B cell (primary cell): ENCODE results near the gene ITGAE. TPM values are rescaled to one million over a fixed set of nuclear protein-coding genes. Genes with fewer than 3 reads are reported as not detected.

ENCODE experiments used
- ATAC-seq: fragments of 200-7000 bp; cut with Tn5 transposase; one replicate; pipeline ENCODE4 v1.10.0; 2021; ENCODE audit warnings: low read depth, mild to moderate bottlenecking, moderate number of reproducible peaks, moderate library complexity
- CTCF ChIA-PET: fragments of 350-600 bp; sonication (Branson Sonifier 250); formaldehyde crosslinking; loops from one replicate; lab custom pipeline; 2021; ENCODE audit warnings: antibody characterized with exemption, inconsistent platforms; lab: Charles Lee
- POLR2A ChIA-PET: fragments of 350-600 bp; sonication (Branson Sonifier 250); formaldehyde crosslinking; loops from one replicate; lab custom pipeline; 2021; ENCODE audit warnings: antibody characterized with exemption; lab: Charles Lee
- DNase-seq: peaks from one replicate; pipeline ENCODE4 v3.0.0; 2013
- H2AFZ ChIP-seq: 2 replicates; pipeline ENCODE4 v1.6.1; 2012; ENCODE audit warnings: mild to moderate bottlenecking, low read depth, low read length; ENCODE audit not compliant: insufficient read depth, poor library complexity, severe bottlenecking
- H3K27ac ChIP-seq, 2 donors: 1 replicate in 1 of 2; 2 replicates in 1 of 2; pipeline ENCODE4 v1.5.1; 2012 to 2013; ENCODE audit warnings: low read length in 2 of 2, mild to moderate bottlenecking in 2 of 2, moderate library complexity in 1 of 2
- H3K27me3 ChIP-seq, 4 experiments: fragments of 200-600 bp in 1 of 4; sonication (generic) in 1 of 4; replicated peaks in 1 of 4; 1 replicate in 2 of 4; 2 replicates in 2 of 4; pipeline versions ENCODE4 v1.6.1 to v1.7.0; 2013 to 2016; ENCODE audit warnings: low read length in 3 of 4, mild to moderate bottlenecking in 2 of 4, mixed read lengths in 1 of 4, moderate library complexity in 1 of 4; ENCODE audit not compliant: insufficient read depth in 4 of 4, control insufficient read depth in 3 of 4; ENCODE audit errors: control extremely low read depth in 1 of 4
- H3K36me3 ChIP-seq, 2 experiments: replicated peaks in 1 of 2; 1 replicate in 1 of 2; 2 replicates in 1 of 2; pipeline versions ENCODE4 v1.6.1 to v1.7.1; 2013; ENCODE audit warnings: low read length in 1 of 2; ENCODE audit not compliant: insufficient read depth in 2 of 2, control insufficient read depth in 1 of 2; ENCODE audit errors: control extremely low read depth in 1 of 2, extremely low read depth in 1 of 2
- H3K4me1 ChIP-seq, 2 donors: fragments of 200-600 bp in 1 of 2; sonication (generic) in 1 of 2; 1 replicate in 1 of 2; 2 replicates in 1 of 2; pipeline versions ENCODE4 v1.5.1 to v1.6.1; 2013 to 2017; ENCODE audit warnings: low read length in 2 of 2; ENCODE audit not compliant: control insufficient read depth in 2 of 2, insufficient read depth in 2 of 2
- H3K4me2 ChIP-seq: replicated peaks from 2 replicates; pipeline ENCODE3; 2012; ENCODE audit warnings: mild to moderate bottlenecking, low read depth, low read length; ENCODE audit not compliant: poor library complexity, severe bottlenecking
- H3K4me3 ChIP-seq, 5 experiments: fragments of 200-600 bp in 1 of 5; sonication (generic) in 1 of 5; 1 replicate in 3 of 5; 2 replicates in 2 of 5; pipeline versions ENCODE4 v1.5.1 to v1.7.0; 2011 to 2016; ENCODE audit warnings: low read length in 4 of 5, mild to moderate bottlenecking in 4 of 5, low read depth in 2 of 5, control low read depth in 1 of 5, moderate library complexity in 1 of 5; ENCODE audit not compliant: insufficient read depth in 1 of 5; ENCODE audit errors: control extremely low read depth in 1 of 5, extremely low read depth in 1 of 5
- H3K79me2 ChIP-seq: fragments of 200-600 bp; sonication (generic); one replicate; pipeline ENCODE4 v1.6.0; 2016; ENCODE audit warnings: low read length; ENCODE audit not compliant: control insufficient read depth, insufficient read depth
- H3K9ac ChIP-seq: fragments of 200-600 bp; sonication (generic); 2 replicates; pipeline ENCODE4 v1.6.1; 2017; ENCODE audit warnings: mild to moderate bottlenecking, low read length, moderate library complexity
- H3K9me3 ChIP-seq, 3 donors: one replicate each; pipeline versions ENCODE4 v1.6.1 to v1.7.1; 2013; ENCODE audit warnings: low read length in 2 of 3; ENCODE audit not compliant: control insufficient read depth in 2 of 3, insufficient read depth in 1 of 3; ENCODE audit errors: control extremely low read depth in 1 of 3
- H4K20me1 ChIP-seq: 2 replicates; pipeline ENCODE4 v1.6.0; 2012; ENCODE audit warnings: mild to moderate bottlenecking, low read length; ENCODE audit not compliant: insufficient read depth, control insufficient read depth, poor library complexity, severe bottlenecking
- H3K27ac Mint-ChIP-seq: one replicate; pipeline ENCODE4 v1.8.0; 2021; ENCODE audit warnings: mixed read lengths
- H3K27me3 Mint-ChIP-seq: one replicate; pipeline ENCODE4 v1.8.0; 2021; ENCODE audit warnings: mixed read lengths
- H3K4me1 Mint-ChIP-seq: one replicate; pipeline ENCODE4 v1.8.0; 2021; ENCODE audit warnings: mixed read lengths
- H3K4me3 Mint-ChIP-seq: one replicate; pipeline ENCODE4 v1.8.0; 2021; ENCODE audit warnings: mixed read lengths
- H3K9me3 Mint-ChIP-seq: one replicate; pipeline ENCODE4 v1.8.0; 2022; ENCODE audit warnings: mixed read lengths; ENCODE audit not compliant: insufficient read depth
- EZH2 ChIP-seq: IDR thresholded peaks from 2 replicates; pipeline ENCODE4 v1.6.1; 2012; ENCODE audit warnings: borderline replicate concordance, low read depth, mild to moderate bottlenecking, moderate library complexity, low read length; ENCODE audit not compliant: insufficient read depth, poor library complexity, severe bottlenecking
- WGBS: methylation state at CpG from one replicate; pipeline ENCODE4 v1.1.5; 2013; ENCODE audit warnings: missing lambda C conversion rate; ENCODE audit not compliant: insufficient coverage; 5-methylcytosine and 5-hydroxymethylcytosine counted together
- intact Hi-C: fragments of 100-400 bp; cut with micrococcal nuclease; formaldehyde crosslinking; loops from one replicate; pipeline ENCODE4 v1.10.0; 2022
- polyA plus RNA-seq: library from polyadenylated mRNA; depleted of rRNA; stranded (reverse); fragments of >200 nt; gene quantifications from 2 replicates; pipeline ENCODE4 v1.2.3, GENCODE V29; 2012
- total RNA-seq, 2 donors: library from RNA; stranded (reverse); fragments of 120-200 nt in 1 of 2; gene quantifications; 1 replicate in 1 of 2; 2 replicates in 1 of 2; pipeline versions ENCODE4 v1.2.3 to v1.2.4, GENCODE V29; 2013 to 2022
- TF ChIP-seq, protein P1 (sequence below): fragments of 200-600 bp; IDR thresholded peaks from one replicate; pipeline ENCODE4 v1.8.0; 2022; ENCODE audit warnings: antibody characterized with exemption, mild to moderate bottlenecking

Gene ITGAE
- total and polyA plus RNA-seq, 2 donors (not counting 1 experiment from before 2014, with no cell fraction given): 48.2 to 95.6 TPM

DNA sequence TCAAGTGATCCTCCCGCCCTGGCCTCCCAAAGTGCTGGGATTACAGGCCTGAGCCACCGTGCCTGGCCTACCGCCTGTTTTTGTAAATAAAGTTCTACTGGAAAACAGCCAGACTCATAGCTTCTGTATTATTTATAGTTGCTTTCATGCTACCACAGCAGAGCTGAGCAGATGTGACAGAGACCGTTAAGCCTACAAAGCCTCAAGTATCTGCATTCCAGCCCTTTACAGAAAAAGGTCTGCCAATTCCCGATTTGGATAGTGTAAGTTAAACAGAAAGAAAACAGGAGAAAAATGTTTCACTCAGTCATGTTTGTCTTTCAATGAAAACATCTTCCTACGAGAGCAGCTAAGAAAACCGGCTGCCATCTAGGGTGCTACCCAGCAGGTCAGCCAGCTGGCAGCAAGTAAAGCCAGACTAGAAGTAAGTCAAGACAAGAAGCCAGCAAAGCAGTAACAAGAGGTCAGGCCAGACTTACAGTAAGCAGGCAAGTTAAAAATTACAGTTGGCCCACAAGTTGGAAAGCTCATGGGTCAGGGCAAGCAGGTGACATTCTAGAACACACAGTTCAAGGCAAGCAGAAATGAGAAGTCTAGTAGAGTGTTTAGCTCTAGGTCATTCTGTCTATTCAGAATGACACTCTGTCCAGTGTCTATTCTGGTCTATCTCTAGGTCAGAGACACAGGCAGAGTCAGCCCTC is 27.3 kb upstream of the ITGAE start:
- intact Hi-C loops: no loop called here
- no peak overlapping the region for H3K27ac ChIP-seq
- H3K4me1 Mint-ChIP-seq: peaks cover 1% of the 10 kb centered on the region
- no peaks in the 10 kb centered on the region for H3K27me3 ChIP-seq
- H3K4me2 ChIP-seq: no peak overlapping the region
- H2AFZ ChIP-seq: no peak overlapping the region
- CTCF ChIA-PET: interaction anchor here (1.0 to 12.3 kb wide), 26 partner anchors 9 to 292 kb away, joined by 3 to 482 read pairs (median 7); partner anchors contain the start of genes HASPIN and NCBP3
- H3K4me1 ChIP-seq: no peaks in the 10 kb centered on the region
- no peaks in the 10 kb centered on the region for H4K20me1 ChIP-seq
- no peak overlapping the region for H3K27ac Mint-ChIP-seq
- 100% methylated on average over 4 of the region's 7 CpGs for WGBS
- no peak for DNase-seq
- no peaks in the 10 kb centered on the region for H3K9me3 Mint-ChIP-seq
- peaks cover 9 to 51% of the 10 kb centered on the region in 2 experiments for H3K36me3 ChIP-seq
- no peaks in the 10 kb centered on the region for H3K27me3 Mint-ChIP-seq
- H3K79me2 ChIP-seq: peaks cover 19% of the 10 kb centered on the region
- POLR2A ChIA-PET: interaction anchor here (1.1 kb wide), 1 partner anchor 63 kb away, joined by 11 read pairs; no protein-coding TSS in a partner anchor
- no peak for ATAC-seq
- TF ChIP-seq EZH2: no peak
- TF ChIP-seq, protein P1, sequence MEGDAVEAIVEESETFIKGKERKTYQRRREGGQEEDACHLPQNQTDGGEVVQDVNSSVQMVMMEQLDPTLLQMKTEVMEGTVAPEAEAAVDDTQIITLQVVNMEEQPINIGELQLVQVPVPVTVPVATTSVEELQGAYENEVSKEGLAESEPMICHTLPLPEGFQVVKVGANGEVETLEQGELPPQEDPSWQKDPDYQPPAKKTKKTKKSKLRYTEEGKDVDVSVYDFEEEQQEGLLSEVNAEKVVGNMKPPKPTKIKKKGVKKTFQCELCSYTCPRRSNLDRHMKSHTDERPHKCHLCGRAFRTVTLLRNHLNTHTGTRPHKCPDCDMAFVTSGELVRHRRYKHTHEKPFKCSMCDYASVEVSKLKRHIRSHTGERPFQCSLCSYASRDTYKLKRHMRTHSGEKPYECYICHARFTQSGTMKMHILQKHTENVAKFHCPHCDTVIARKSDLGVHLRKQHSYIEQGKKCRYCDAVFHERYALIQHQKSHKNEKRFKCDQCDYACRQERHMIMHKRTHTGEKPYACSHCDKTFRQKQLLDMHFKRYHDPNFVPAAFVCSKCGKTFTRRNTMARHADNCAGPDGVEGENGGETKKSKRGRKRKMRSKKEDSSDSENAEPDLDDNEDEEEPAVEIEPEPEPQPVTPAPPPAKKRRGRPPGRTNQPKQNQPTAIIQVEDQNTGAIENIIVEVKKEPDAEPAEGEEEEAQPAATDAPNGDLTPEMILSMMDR: no peak
- H3K4me3 ChIP-seq: no peak overlapping the region
- no peak overlapping the region for H3K4me3 Mint-ChIP-seq
- H3K9me3 ChIP-seq: no peaks in the 10 kb centered on the region
- H3K9ac ChIP-seq: no peak overlapping the region
